Measurements from ENCODE around the gene PITPNM1.

GRCh38 chr11:67489885-67490726 lies 15.1 kb downstream of the PITPNM1 start:
- TF ChIP-seq, protein P1, sequence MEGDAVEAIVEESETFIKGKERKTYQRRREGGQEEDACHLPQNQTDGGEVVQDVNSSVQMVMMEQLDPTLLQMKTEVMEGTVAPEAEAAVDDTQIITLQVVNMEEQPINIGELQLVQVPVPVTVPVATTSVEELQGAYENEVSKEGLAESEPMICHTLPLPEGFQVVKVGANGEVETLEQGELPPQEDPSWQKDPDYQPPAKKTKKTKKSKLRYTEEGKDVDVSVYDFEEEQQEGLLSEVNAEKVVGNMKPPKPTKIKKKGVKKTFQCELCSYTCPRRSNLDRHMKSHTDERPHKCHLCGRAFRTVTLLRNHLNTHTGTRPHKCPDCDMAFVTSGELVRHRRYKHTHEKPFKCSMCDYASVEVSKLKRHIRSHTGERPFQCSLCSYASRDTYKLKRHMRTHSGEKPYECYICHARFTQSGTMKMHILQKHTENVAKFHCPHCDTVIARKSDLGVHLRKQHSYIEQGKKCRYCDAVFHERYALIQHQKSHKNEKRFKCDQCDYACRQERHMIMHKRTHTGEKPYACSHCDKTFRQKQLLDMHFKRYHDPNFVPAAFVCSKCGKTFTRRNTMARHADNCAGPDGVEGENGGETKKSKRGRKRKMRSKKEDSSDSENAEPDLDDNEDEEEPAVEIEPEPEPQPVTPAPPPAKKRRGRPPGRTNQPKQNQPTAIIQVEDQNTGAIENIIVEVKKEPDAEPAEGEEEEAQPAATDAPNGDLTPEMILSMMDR (IDR thresholded peaks at IDR 0.05) = no peak
- TF ChIP-seq POLR2A (IDR thresholded peaks at IDR 0.05) = no peak
